Measurements from ENCODE around the gene PEAK1.
A peak's percentile ranks its signal among the peaks of the same experiment; 100 is the strongest.

The PEAK1 gene

GRCh38 chr15:77075528-77075927 lies 344.4 kb downstream of the PEAK1 start:
- no peak overlapping the region for H3K4me3 ChIP-seq (ENCODE audit: low read length)

GRCh38 chr15:77074350-77074749 lies 345.6 kb downstream of the PEAK1 start:
- TF ChIP-seq CTCF (IDR thresholded peaks at IDR 0.05; ENCODE audit: insufficient read depth, low read depth, low read length, missing control alignments) = no peak
- DNase-seq (ENCODE audit: low read depth) = no peak
- no peak overlapping the region for H3K4me3 ChIP-seq (ENCODE audit: low read length)

More at GRCh38 chr15:77075528-77075927, 344.4 kb downstream of the PEAK1 start:
- peak; percentile 26 for TF ChIP-seq CTCF (IDR thresholded peaks at IDR 0.05; ENCODE audit: insufficient read depth, low read depth, low read length, missing control alignments)
- DNase-seq (ENCODE audit: low read depth) = peak; percentile 28

- no peak for DNase-seq (ENCODE audit: low read depth)
- H3K4me3 ChIP-seq (ENCODE audit: low read length) = no peak overlapping the region
- no peak for TF ChIP-seq CTCF (IDR thresholded peaks at IDR 0.05; ENCODE audit: insufficient read depth, low read depth, low read length, missing control alignments)
These were observed 348.3 kb downstream of the PEAK1 start for GRCh38 chr15:77071305-77072223.

- TF ChIP-seq CTCF (IDR thresholded peaks at IDR 0.05; ENCODE audit: insufficient read depth, low read depth, low read length, missing control alignments) = no peak
- DNase-seq (ENCODE audit: low read depth) = peak; percentile 91
- H3K4me3 ChIP-seq (ENCODE audit: low read length) = peak within 1 kb of the TSS; percentile 63
These were observed 349.2 kb downstream of the PEAK1 start, which contains the start of gene TSPAN3 for GRCh38 chr15:77070495-77071304. Gene TSPAN3 (minus strand): TSS chr15:77071109. CDS start chr15:77070954, 155 bp downstream.

- no peak for DNase-seq (ENCODE audit: low read depth)
- peak overlapping the region; percentile 63 for H3K4me3 ChIP-seq (ENCODE audit: low read length)
- no peak for TF ChIP-seq CTCF (IDR thresholded peaks at IDR 0.05; ENCODE audit: insufficient read depth, low read depth, low read length, missing control alignments)
These were observed 349.8 kb downstream of the PEAK1 start for GRCh38 chr15:77070180-77070494.

- DNase-seq (ENCODE audit: low read depth) = peak; percentile 15
- peak overlapping the region; percentile 63 for H3K4me3 ChIP-seq (ENCODE audit: low read length)
- TF ChIP-seq CTCF (IDR thresholded peaks at IDR 0.05; ENCODE audit: insufficient read depth, low read depth, low read length, missing control alignments) = no peak
These were observed 350.3 kb downstream of the PEAK1 start for GRCh38 chr15:77069521-77070121.

All from epithelial cell of esophagus (primary cell).